Loucy (cell line): ENCODE data around the gene FARS2.

Experiments
- EZH2phosphoT487 ChIP-seq: fragments of 200-600 bp; IDR thresholded peaks from 2 replicates; pipeline ENCODE4 v1.6.1; 2018; ENCODE audit warnings: antibody characterized with exemption, mild to moderate bottlenecking, moderate library complexity, borderline replicate concordance
- TF ChIP-seq, protein P1 (sequence below): fragments of 200-600 bp; sonication (generic); conservative IDR thresholded peaks from 2 replicates; pipeline ENCODE4 v1.5.1; 2014; ENCODE audit warnings: mild to moderate bottlenecking, antibody characterized with exemption, low read length

DNA sequence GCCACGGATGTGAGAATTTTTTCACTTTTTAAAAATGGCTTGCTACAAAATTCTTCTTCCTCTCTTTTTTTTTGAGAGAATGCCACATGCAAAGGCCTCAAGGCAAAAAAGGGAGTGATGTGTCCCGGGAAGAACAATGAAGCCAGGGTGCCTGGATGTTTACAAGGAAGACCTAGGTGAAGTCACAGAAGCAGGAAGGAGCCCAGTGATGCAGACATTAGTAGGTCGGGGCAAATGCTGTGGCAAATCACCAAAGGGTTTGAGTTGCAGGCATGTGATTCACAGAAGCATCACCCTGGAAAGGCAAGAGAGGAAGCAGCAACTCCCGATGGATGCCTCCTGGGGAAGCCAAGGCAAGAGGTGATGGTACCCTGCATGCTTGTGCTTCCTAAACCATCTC, 46.8 kb downstream of the FARS2 start:
- TF ChIP-seq, protein P1, sequence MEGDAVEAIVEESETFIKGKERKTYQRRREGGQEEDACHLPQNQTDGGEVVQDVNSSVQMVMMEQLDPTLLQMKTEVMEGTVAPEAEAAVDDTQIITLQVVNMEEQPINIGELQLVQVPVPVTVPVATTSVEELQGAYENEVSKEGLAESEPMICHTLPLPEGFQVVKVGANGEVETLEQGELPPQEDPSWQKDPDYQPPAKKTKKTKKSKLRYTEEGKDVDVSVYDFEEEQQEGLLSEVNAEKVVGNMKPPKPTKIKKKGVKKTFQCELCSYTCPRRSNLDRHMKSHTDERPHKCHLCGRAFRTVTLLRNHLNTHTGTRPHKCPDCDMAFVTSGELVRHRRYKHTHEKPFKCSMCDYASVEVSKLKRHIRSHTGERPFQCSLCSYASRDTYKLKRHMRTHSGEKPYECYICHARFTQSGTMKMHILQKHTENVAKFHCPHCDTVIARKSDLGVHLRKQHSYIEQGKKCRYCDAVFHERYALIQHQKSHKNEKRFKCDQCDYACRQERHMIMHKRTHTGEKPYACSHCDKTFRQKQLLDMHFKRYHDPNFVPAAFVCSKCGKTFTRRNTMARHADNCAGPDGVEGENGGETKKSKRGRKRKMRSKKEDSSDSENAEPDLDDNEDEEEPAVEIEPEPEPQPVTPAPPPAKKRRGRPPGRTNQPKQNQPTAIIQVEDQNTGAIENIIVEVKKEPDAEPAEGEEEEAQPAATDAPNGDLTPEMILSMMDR = no peak
- TF ChIP-seq EZH2phosphoT487 = no peak
